Pulmonary artery endothelial cell (primary cell): ENCODE measurements around the gene SMLR1. TPM values are rescaled to one million over a fixed set of nuclear protein-coding genes. Genes with fewer than 3 reads are reported as not detected.

Experiments
- total RNA-seq: library from RNA; depleted of rRNA; stranded (reverse); fragments of >200 nt; gene quantifications from 2 replicates; pipeline ENCODE4 v1.2.3, GENCODE V29; 2014

SMLR1 gene
- total RNA-seq, 1 donor from 2014 or later = not detected

Other genes with a start within 250 kb of the SMLR1 start
- 66.4 and 74.7 TPM in 2 replicates for gene EPB41L2, start 235.8 kb downstream of the SMLR1 start, total RNA-seq